Smooth muscle cell (in vitro differentiated cells): ENCODE results near the gene P2RX4. TPM values are rescaled to one million over a fixed set of nuclear protein-coding genes. Genes with fewer than 3 reads are reported as not detected.
A peak's percentile ranks its signal among the peaks of the same experiment; 100 is the strongest.

Experiments used
- DNase-seq: peaks from one replicate; lab custom pipeline; 2025; ENCODE audit not compliant: unreplicated experiment; lab: John Stamatoyannopoulos, UW
- H2AFZ ChIP-seq: fragments of 200-600 bp; sonication (generic); 2 replicates; pipeline ENCODE4 v1.6.0; 2016; ENCODE audit warnings: antibody characterized with exemption, low read depth, mild to moderate bottlenecking
- H3F3A ChIP-seq: fragments of 200-600 bp; sonication (generic); 2 replicates; pipeline ENCODE4 v1.6.0; 2017; ENCODE audit warnings: antibody characterized with exemption, low read depth
- H3K27ac ChIP-seq: fragments of 200-600 bp; sonication (generic); 2 replicates; pipeline ENCODE4 v1.5.1; 2016; ENCODE audit warnings: low read depth, mild to moderate bottlenecking
- H3K27me3 ChIP-seq: fragments of 200-600 bp; sonication (generic); 2 replicates; pipeline ENCODE4 v1.6.1; 2016; ENCODE audit warnings: low read depth, mild to moderate bottlenecking
- H3K36me3 ChIP-seq: fragments of 200-600 bp; sonication (generic); 2 replicates; pipeline ENCODE4 v1.5.1; 2016; ENCODE audit warnings: low read depth
- H3K4me1 ChIP-seq: fragments of 200-600 bp; sonication (generic); 2 replicates; pipeline ENCODE4 v1.5.1; 2016; ENCODE audit warnings: low read depth
- H3K4me2 ChIP-seq: fragments of 200-600 bp; sonication (generic); 2 replicates; pipeline ENCODE4 v1.6.0; 2016; ENCODE audit warnings: mild to moderate bottlenecking
- H3K4me3 ChIP-seq: fragments of 200-600 bp; sonication (generic); 2 replicates; pipeline ENCODE4 v1.5.1; 2016; ENCODE audit warnings: mild to moderate bottlenecking
- H3K79me2 ChIP-seq: fragments of 200-600 bp; sonication (generic); 2 replicates; pipeline ENCODE4 v1.6.0; 2016; ENCODE audit warnings: low read depth, mild to moderate bottlenecking
- H3K9ac ChIP-seq: fragments of 200-600 bp; sonication (generic); 2 replicates; pipeline ENCODE4 v1.6.0; 2016; ENCODE audit warnings: low read depth
- H3K9me3 ChIP-seq: fragments of 200-600 bp; sonication (generic); replicated peaks from 2 replicates; pipeline ENCODE4 v1.5.1; 2016; ENCODE audit warnings: low read depth
- H4K20me1 ChIP-seq: fragments of 200-600 bp; sonication (generic); 2 replicates; pipeline ENCODE4 v1.6.0; 2016; ENCODE audit warnings: low read depth
- CTCF ChIP-seq: fragments of 200-600 bp; sonication (generic); IDR thresholded peaks from 2 replicates; pipeline ENCODE4 v1.5.1; 2017; ENCODE audit warnings: borderline replicate concordance, mild to moderate bottlenecking, antibody characterized with exemption; ENCODE audit not compliant: insufficient read depth, poor library complexity, severe bottlenecking
- WGBS: methylation state at CpG from one replicate; pipeline ENCODE4 v1.1.7; 2016; ENCODE audit warnings: low lambda C conversion rate; 5-methylcytosine and 5-hydroxymethylcytosine counted together
- polyA plus RNA-seq: library from polyadenylated mRNA; unstranded; fragments of >200 nt; fragmentation: Nextera tagmentation; extraction: Ambion mirVana; gene quantifications from 2 replicates; pipeline ENCODE4 v1.2.1, GENCODE V29; 2016
- total RNA-seq: library from RNA; depleted of rRNA; stranded (reverse); fragments of >200 nt; gene quantifications from 2 replicates; pipeline ENCODE4 v1.2.3, GENCODE V29; 2014

The P2RX4 gene
- total and polyA plus RNA-seq, 2 experiments from 2014 or later = 20.6 to 32.2 TPM

GRCh38 chr12:121232163-121232562 is 22.2 kb downstream of the P2RX4 start:
- Histone ChIP-seq H3K36me3 (no peaks in the 10 kb centered on the region), H3K79me2 (no peaks in the 10 kb centered on the region), H3K27ac (no peak overlapping the region), H3K4me1 (no peaks in the 10 kb centered on the region), H2AFZ (no peak overlapping the region), H3K9ac (no peak overlapping the region), H4K20me1 (no peaks in the 10 kb centered on the region), H3K27me3 (no peaks in the 10 kb centered on the region), H3K4me3 (no peak overlapping the region), H3K9me3 (no peaks in the 10 kb centered on the region), H3F3A (no peaks in the 10 kb centered on the region), H3K4me2 (no peak overlapping the region)
- DNase-seq = no peak
- TF ChIP-seq CTCF = no peak
- WGBS = 95% methylated on average over 16 of the region's 16 CpGs

- H4K20me1 ChIP-seq = no peaks in the 10 kb centered on the region
- H3F3A ChIP-seq = no peaks in the 10 kb centered on the region
- H3K4me1 ChIP-seq = peaks cover 5% of the 10 kb centered on the region
- H3K9ac ChIP-seq = no peak overlapping the region
- no peaks in the 10 kb centered on the region for H3K79me2 ChIP-seq
- 93% methylated on average over 14 of the region's 14 CpGs for WGBS
- peak; percentile 7 for TF ChIP-seq CTCF
- H3K36me3 ChIP-seq = no peaks in the 10 kb centered on the region
- no peaks in the 10 kb centered on the region for H3K9me3 ChIP-seq
- H3K4me2 ChIP-seq = no peak overlapping the region
- no peak overlapping the region for H2AFZ ChIP-seq
- H3K27me3 ChIP-seq = no peaks in the 10 kb centered on the region
- no peak overlapping the region for H3K4me3 ChIP-seq
- DNase-seq = no peak
- H3K27ac ChIP-seq = no peak overlapping the region
Observed at GRCh38 chr12:121232977-121233627, 23.2 kb downstream of the P2RX4 start.

GRCh38 chr12:121233628-121234020 is 23.7 kb downstream of the P2RX4 start:
- H3K79me2 ChIP-seq = no peaks in the 10 kb centered on the region
- H3K27ac ChIP-seq = no peak overlapping the region
- 94% methylated on average over 11 of the region's 11 CpGs for WGBS

More at GRCh38 chr12:121233628-121234020, 23.7 kb downstream of the P2RX4 start:
- no peak overlapping the region for H3K4me2 ChIP-seq
- H3K4me1 ChIP-seq = peaks cover 9% of the 10 kb centered on the region
- no peak overlapping the region for H2AFZ ChIP-seq
- no peak overlapping the region for H3K9ac ChIP-seq
- no peaks in the 10 kb centered on the region for H3K27me3 ChIP-seq
- H3K36me3 ChIP-seq = no peaks in the 10 kb centered on the region
- H3F3A ChIP-seq = no peaks in the 10 kb centered on the region
- H3K9me3 ChIP-seq = no peaks in the 10 kb centered on the region
- TF ChIP-seq CTCF = no peak
- H3K4me3 ChIP-seq = no peak overlapping the region
- DNase-seq = no peak
- no peaks in the 10 kb centered on the region for H4K20me1 ChIP-seq
